Endometrial microvascular endothelial cells (primary cell): Measurements from ENCODE around the gene NARF. TPM values are rescaled to one million over a fixed set of nuclear protein-coding genes. Genes with fewer than 3 reads are reported as not detected.
"Not testable (repeated sequence)": the region's sequence is repeated elsewhere in the genome, so short reads cannot be mapped to it uniquely, and the experiment has no call there.

Experiments used
- in situ Hi-C: cut with HindIII; loops from 2 replicates; pipeline ENCODE4 v1.10.0; 2017; ENCODE audit warnings: low sequenced_read_pairs, low pct_unique_long_range_greater_than_20kb; ENCODE audit errors: inconsistent ontology term
- total RNA-seq: library from RNA; depleted of rRNA; stranded (reverse); fragments of >200 nt; gene quantifications from one replicate; pipeline ENCODE4 v1.2.3, GENCODE V29; 2015; ENCODE audit errors: inconsistent ontology term

Gene NARF
- total RNA-seq, 1 donor from 2014 or later = 31.7 TPM

GRCh38 chr17:82458885-82459424, 414 bp downstream of the NARF start:
- in situ Hi-C loops = no loop called here

GRCh38 chr17:82459936-82460335, 1.4 kb downstream of the NARF start:
- in situ Hi-C loops = not testable (repeated sequence)

- in situ Hi-C loops = no loop called here
These were observed 3.4 kb downstream of the NARF start for GRCh38 chr17:82461827-82462524.

- in situ Hi-C loops = no loop called here
These were observed 4.8 kb downstream of the NARF start for GRCh38 chr17:82463391-82463790.

GRCh38 chr17:82463925-82464566, 5.5 kb downstream of the NARF start:
- in situ Hi-C loops = no loop called here

- in situ Hi-C loops = no loop called here
These were observed 6.0 kb downstream of the NARF start for GRCh38 chr17:82464567-82464929.

- in situ Hi-C loops = no loop called here
These were observed 6.6 kb downstream of the NARF start for GRCh38 chr17:82465023-82465603.

- in situ Hi-C loops = no loop called here
These were observed 10.2 kb downstream of the NARF start for GRCh38 chr17:82468692-82469091.

GRCh38 chr17:82470065-82470464, 11.5 kb downstream of the NARF start:
- in situ Hi-C loops = no loop called here

GRCh38 chr17:82474223-82475010, 15.9 kb downstream of the NARF start:
- in situ Hi-C loops = no loop called here

- in situ Hi-C loops = no loop called here
These were observed 16.9 kb downstream of the NARF start for GRCh38 chr17:82475458-82475857.

GRCh38 chr17:82477934-82478333, 19.4 kb downstream of the NARF start:
- in situ Hi-C loops = no loop called here

GRCh38 chr17:82479602-82480001, 21.1 kb downstream of the NARF start:
- in situ Hi-C loops = no loop called here

- in situ Hi-C loops = no loop called here
These were observed 21.8 kb downstream of the NARF start for GRCh38 chr17:82480318-82480717.

GRCh38 chr17:82483204-82483660, 24.7 kb downstream of the NARF start:
- in situ Hi-C loops = no loop called here

GRCh38 chr17:82483836-82484235, 25.3 kb downstream of the NARF start:
- in situ Hi-C loops = no loop called here

GRCh38 chr17:82486231-82487094, 27.9 kb downstream of the NARF start:
- in situ Hi-C loops = no loop called here

- in situ Hi-C loops = no loop called here
These were observed 29.4 kb downstream of the NARF start for GRCh38 chr17:82487910-82488309.
